Mammary epithelial cell (primary cell): Measurements from ENCODE around the gene TRIML1.

Source experiments
- EZH2 ChIP-seq: IDR thresholded peaks from 2 replicates; pipeline ENCODE4 v1.6.1; 2012; ENCODE audit warnings: low read length, inconsistent platforms, borderline replicate concordance
- TF ChIP-seq, protein P1 (sequence below), 2 donors: IDR thresholded peaks in 1 of 2; conservative IDR thresholded peaks in 1 of 2; 2 replicates each; pipeline ENCODE4 v1.5.1; 2011 to 2012; ENCODE audit warnings: inconsistent platforms in 2 of 2, low read length in 2 of 2, mild to moderate bottlenecking in 2 of 2, control low read depth in 1 of 2, low read depth in 1 of 2; ENCODE audit not compliant: insufficient read depth in 1 of 2; ENCODE audit errors: extremely low read depth in 1 of 2

DNA sequence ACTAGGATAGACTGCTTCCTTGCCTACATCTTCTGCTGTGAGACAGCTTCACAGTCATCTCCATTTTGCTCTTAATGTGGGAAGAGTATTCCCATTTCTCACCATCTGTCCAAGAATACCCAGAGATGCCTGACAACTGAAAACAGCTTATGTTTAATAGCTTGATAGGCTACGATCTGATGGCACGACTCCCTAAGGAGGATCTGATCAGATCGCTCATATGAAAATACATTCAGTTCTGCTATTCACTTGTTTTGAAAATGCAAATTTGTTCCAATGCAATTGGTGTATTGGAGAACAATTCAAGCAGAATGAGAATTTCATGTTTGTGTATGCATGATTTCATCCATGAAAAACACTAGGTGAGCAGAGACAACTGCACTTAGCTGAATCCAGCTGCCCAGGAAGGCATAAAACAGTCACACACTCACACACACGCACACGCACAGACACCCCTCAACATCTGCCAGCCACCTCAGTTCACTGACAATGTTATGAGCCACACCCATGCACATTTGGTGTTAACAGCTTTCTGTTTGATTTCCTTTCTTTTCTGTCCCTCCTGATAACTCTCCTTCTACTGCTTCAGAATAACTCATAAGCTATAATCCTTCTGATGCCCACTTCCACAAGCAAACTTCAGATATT lies 29.6 kb downstream of the TRIML1 start:
- TF ChIP-seq, protein P1, sequence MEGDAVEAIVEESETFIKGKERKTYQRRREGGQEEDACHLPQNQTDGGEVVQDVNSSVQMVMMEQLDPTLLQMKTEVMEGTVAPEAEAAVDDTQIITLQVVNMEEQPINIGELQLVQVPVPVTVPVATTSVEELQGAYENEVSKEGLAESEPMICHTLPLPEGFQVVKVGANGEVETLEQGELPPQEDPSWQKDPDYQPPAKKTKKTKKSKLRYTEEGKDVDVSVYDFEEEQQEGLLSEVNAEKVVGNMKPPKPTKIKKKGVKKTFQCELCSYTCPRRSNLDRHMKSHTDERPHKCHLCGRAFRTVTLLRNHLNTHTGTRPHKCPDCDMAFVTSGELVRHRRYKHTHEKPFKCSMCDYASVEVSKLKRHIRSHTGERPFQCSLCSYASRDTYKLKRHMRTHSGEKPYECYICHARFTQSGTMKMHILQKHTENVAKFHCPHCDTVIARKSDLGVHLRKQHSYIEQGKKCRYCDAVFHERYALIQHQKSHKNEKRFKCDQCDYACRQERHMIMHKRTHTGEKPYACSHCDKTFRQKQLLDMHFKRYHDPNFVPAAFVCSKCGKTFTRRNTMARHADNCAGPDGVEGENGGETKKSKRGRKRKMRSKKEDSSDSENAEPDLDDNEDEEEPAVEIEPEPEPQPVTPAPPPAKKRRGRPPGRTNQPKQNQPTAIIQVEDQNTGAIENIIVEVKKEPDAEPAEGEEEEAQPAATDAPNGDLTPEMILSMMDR (conservative IDR thresholded peaks at IDR 0.05 in 1 of 2, IDR thresholded peaks at IDR 0.05 in 1 of 2; ENCODE audit: extremely low read depth in 1 of 2, insufficient read depth in 1 of 2, low read depth in 1 of 2, low read length in 2 of 2): no peak
- no peak for TF ChIP-seq EZH2
